Keratinocyte (primary cell): Measurements from ENCODE around the gene UQCR10.

ENCODE experiments used
- EZH2 ChIP-seq: IDR thresholded peaks from one replicate; pipeline ENCODE4 v1.6.1; 2012; ENCODE audit warnings: inconsistent platforms, mild to moderate bottlenecking, low read length, moderate library complexity
- TF ChIP-seq, protein P1 (sequence below), 3 experiments: IDR thresholded peaks in 1 of 3; conservative IDR thresholded peaks in 1 of 3; optimal IDR thresholded peaks in 1 of 3; 2 replicates in 2 of 3; 3 replicates in 1 of 3; pipeline versions ENCODE3 to v1.5.1; 2011; ENCODE audit warnings: low read length in 3 of 3, mild to moderate bottlenecking in 3 of 3, moderate library complexity in 2 of 3, control low read depth in 1 of 3, inconsistent platforms in 1 of 3; ENCODE audit not compliant: insufficient read depth in 2 of 3; ENCODE audit errors: extremely low read depth in 1 of 3

DNA sequence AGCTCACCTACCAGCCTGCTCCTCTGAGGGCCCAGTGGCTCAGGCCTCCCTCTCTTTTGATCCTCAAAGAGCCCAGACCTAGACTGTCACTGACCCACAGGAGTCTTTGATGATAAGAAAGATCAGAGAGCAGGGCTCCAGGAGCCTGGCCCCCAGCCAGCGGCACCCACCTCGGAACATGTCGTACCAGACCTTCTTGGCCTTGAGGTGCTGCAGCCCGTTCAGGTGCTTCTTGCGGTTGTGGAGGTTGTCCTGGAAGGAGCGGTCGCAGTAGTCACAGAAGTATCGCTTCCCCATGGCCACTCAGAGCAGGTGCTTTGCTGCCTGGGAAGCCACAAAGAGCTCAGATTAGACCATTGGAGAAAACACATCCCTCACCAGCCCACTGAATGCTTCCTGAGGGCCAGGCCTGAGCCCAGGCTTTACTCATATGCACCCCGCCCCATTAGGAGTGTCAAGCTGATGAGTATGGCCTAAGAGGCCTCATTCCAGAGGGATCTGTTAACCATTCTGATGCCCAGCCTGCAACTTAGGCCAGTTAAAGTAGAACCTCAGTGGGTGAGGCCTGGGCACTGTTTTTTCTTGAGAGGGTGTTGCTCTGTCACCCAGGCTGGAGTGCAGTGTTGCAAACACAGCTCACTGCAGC lies 18.8 kb upstream of the UQCR10 start:
- TF ChIP-seq, protein P1, sequence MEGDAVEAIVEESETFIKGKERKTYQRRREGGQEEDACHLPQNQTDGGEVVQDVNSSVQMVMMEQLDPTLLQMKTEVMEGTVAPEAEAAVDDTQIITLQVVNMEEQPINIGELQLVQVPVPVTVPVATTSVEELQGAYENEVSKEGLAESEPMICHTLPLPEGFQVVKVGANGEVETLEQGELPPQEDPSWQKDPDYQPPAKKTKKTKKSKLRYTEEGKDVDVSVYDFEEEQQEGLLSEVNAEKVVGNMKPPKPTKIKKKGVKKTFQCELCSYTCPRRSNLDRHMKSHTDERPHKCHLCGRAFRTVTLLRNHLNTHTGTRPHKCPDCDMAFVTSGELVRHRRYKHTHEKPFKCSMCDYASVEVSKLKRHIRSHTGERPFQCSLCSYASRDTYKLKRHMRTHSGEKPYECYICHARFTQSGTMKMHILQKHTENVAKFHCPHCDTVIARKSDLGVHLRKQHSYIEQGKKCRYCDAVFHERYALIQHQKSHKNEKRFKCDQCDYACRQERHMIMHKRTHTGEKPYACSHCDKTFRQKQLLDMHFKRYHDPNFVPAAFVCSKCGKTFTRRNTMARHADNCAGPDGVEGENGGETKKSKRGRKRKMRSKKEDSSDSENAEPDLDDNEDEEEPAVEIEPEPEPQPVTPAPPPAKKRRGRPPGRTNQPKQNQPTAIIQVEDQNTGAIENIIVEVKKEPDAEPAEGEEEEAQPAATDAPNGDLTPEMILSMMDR (optimal IDR thresholded peaks at IDR 0.05 in 1 of 3, IDR thresholded peaks at IDR 0.05 in 1 of 3, conservative IDR thresholded peaks at IDR 0.05 in 1 of 3; ENCODE audit: extremely low read depth in 1 of 3, insufficient read depth in 2 of 3, low read length in 3 of 3): no peak
- TF ChIP-seq EZH2: no peak
